Fibroblast of peridontal ligament (primary cell): ENCODE results near the gene WDPCP.
A peak's percentile ranks its signal among the peaks of the same experiment; 100 is the strongest.
"Not testable (repeated sequence)": the region's sequence is repeated elsewhere in the genome, so short reads cannot be mapped to it uniquely, and the experiment has no call there.

Experiments
- DNase-seq: peaks from one replicate; pipeline ENCODE4 v3.0.0-alpha.2; 2010; ENCODE audit errors: extremely low read depth

The WDPCP gene

DNA sequence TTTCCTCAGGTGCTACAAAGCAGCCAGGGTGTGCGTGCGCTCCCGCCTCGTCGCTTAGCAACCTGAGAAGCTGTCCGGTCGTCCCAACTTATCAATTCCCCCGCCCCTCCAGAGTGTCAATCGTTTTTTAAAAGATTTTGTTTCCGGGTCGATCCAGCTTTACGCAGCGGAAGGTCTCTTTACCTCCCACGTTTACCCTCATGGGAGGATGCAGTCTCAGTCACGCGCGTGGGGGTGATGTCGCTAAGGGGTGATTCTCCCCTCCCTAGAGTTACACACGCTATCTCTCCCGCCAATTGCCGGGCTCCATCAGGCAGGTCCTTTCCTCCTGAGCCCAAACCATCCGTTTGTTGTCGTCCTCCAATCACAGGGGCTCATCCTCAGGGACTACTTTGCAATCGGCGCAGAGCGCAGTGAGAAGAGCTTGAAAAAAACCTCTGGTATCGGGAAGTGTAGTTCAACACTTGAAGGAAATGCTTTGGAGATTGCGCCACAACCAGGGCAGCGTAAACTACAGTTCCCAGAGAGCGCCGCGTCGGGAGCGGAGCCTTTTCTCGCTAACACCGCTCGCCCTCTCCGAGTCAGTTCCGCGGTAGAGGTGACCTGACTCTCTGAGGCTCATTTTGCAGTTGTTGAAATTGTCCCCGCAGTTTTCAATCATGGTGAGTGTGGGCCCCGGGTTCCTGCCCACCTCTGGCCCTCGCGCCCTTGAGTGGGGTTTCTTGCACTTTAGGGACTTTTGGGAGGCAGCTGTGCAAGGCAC, at the start of gene WDPCP, which contains the start of gene MDH1:
Gene WDPCP, minus strand, starts transcription at position 93 of the 763 bp plus-strand sequence. CDS start 206 bp downstream, outside the sequence.
Gene MDH1, plus strand, starts transcription at position 579 of the 763 bp plus-strand sequence. Its CDS starts 81 bp downstream, at position 660.
- peak; percentile 99 for DNase-seq

GRCh38 chr2:63632382-63632781, 44.1 kb upstream of the WDPCP start:
- no peak for DNase-seq

DNA sequence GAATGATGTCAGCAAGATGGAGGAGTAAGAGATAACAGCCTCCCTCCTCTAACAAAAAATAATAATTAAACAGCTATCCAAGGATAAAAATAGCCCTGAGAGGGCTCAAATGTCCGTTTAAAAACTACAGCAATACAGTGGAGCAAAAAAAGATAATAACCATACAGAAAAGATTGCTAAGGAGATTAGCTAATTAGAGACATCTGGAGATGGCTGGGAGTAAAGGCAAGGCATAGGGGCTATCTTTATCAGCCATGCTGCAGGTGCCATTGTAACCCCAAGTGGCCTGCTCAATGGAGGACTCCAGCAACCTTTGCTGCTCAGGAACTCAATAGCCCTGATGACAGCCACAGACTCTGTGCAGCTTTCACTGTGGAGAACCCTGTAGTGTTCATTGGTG, 43.2 kb upstream of the WDPCP start:
- DNase-seq: no peak

GRCh38 chr2:63628403-63628942, 40.2 kb upstream of the WDPCP start:
- DNase-seq: no peak

GRCh38 chr2:63627866-63628265, 39.6 kb upstream of the WDPCP start:
- no peak for DNase-seq

GRCh38 chr2:63623763-63624162, 35.5 kb upstream of the WDPCP start:
- not testable (repeated sequence) for DNase-seq

DNA sequence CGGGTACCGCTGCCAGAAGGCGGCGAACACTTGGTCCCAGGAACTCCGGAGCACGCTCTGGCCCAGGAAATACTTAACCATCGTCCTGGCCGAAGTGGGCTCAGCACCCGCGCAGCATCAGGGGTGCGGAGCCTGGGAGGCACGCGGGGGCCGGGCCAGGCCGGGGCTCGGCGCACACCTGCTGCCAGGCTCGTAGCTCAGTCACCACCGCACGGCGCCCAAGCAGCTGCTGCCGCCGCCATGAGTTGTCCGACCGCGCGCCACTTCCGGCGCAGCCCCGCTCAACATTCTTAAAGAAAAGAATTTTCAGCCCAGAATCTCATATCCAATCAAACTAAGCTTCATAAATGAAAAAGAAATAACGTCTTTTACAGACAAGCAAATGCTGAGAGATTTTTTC, 34.5 kb upstream of the WDPCP start:
- DNase-seq: no peak

DNA sequence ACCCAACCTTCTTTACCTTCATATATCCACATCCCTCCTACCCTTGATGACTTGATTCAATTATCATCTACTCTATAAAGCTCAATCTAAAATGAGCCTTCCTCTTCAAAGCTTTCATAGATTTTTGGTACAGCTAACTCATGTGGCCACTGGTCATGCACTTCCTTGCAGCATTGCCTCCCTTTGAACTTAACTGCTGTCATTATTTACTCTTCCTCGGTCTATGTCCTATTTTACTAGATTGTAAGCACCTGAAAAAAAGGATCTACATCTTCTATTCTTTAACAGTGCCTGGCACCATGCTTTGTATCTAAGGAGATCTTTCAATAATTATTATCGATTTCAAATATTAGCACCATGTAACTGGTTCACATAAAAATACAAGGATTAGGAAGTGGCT, 31.1 kb upstream of the WDPCP start:
- DNase-seq: no peak

GRCh38 chr2:63617366-63617765, 29.1 kb upstream of the WDPCP start:
- DNase-seq: no peak

GRCh38 chr2:63614983-63615945, 27.0 kb upstream of the WDPCP start:
- no peak for DNase-seq

DNA sequence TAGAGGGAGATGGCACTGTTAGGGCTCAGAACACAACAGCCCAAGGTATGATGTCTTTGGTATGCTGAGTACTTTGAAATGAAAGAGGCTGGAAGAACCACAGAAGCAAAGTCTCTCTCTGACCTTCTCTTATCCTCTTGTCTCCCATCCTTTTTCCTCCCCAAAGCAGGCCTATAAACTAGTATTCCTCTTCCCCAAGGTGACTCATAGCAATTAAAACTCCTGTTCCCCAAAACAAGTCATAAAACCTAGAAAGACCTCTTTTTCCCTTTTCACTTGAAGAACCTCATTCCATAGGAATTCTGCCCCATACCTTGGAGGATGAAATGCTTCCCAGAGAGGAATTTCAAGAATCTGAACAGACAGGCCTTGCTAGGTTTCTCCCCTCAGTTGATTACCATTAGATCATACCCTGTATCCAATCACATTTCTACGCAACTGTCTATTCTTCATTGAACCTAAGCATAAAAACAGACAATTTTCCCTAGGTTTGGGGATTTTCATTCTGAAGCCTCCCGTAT, 26.2 kb upstream of the WDPCP start:
- DNase-seq: peak; percentile 6

DNA sequence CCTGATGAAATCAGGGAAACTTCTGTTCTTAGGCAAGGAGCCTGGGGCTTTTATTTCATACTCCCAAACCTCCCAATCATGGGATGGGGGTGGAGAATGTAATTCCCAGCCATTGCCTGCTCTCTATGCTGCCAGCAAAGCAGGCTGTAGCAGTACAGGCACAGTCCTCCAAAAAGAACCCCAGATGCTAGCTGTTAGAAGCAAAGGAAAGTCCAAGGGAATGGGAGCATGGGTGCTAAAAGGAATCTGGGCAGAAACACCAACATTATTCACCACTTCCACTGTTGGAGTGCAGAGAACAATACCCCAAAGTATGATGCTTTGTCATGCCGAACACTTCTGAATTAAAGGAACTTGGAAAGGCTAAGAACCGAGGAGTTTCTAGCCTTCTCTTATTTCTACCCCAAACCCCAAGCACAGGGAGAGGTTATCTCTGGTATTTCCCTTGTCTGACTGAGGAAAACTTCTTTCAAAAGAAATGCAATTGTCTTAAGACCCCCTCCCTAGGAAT, 25.2 kb upstream of the WDPCP start:
- DNase-seq: peak; percentile 28

GRCh38 chr2:63610525-63610924, 22.2 kb upstream of the WDPCP start:
- no peak for DNase-seq

DNA sequence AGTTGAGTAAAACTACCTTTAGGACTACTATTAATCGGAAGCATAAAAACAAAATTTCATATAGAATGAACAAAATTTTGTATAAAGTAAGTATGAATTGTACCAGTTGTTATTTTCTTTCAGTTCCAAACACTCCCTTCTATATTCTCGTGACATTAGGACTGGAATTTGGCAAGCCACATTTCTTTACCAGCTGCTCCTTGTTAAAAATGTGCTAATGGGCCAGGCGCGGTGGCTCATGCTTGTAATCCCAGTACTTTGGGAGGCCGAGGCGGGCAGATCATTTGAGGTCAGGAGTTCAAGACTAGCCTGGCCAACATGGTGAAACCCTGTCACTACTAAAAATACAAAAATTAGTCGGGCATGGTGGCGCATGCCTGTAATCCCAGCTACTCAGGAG, 20.6 kb upstream of the WDPCP start:
- DNase-seq: peak; percentile 37

DNA sequence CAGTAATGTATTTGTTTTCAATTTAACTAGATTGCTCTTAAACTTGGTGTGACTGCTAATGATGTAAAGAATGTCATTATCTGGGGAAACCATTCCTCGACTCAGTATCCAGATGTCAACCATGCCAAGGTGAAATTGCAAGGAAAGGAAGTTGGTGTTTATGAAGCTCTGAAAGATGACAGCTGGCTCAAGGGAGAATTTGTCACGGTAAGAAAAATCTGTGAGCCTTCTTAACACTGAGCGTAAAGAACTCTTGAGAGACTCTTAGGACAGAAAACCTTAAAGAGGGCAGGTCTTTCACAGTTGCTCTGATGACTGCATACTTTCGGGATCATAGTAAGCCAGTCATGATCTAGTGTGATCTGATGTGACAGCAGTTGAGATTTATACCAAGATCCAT, 16.4 kb upstream of the WDPCP start:
- DNase-seq: no peak

DNA sequence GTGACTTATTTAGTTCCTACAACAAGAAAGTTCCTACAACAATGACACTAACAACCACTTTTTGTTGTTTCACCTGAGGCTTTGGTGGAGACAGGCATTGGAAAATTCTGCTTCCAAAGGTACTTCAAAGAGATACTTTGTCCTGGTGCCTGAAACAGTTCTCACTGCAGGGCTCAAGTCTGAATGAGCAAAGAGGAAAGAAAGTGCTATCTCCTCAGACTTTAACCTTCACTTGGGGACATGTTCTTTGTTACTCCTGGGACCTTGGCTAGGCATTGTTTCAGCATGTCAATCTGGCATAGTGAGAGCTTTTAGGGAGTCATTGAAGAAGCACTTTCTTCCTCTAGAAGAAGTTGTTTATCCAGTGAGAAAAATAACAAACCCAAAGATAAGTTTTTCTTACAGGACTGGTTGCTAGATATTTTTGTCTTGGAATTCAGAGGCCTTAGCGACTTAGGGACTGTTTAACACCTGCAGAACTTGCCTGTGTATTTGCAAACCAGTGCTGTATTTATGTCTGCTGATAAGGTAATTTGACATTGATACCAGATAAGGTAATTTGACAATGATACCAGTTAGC, 12.7 kb upstream of the WDPCP start:
- DNase-seq: no peak

GRCh38 chr2:63598981-63599380, 10.7 kb upstream of the WDPCP start:
- no peak for DNase-seq

DNA sequence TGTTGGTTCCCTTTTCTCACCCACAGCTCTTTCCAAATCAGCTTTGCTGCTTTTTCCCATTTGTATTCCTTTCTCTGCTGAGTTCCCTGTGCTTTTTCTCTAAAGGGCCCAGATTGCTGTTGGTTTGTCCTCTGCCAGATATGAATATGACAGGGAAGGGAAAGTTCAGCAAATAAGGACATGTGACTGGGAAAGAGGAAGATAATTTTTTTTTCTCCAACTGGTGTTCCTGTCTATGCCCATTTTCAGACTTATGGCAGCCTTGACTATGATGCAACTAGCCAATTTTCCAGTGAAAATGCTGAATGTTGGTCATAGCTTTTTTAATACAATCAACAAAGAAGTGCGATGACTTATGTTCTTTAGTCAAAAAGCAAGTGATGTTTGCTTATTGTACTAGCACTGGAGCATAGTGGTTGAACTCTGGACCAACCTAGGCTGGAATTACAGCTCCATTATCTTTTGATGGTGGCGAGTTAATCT, 8.2 kb upstream of the WDPCP start:
- DNase-seq: no peak

DNA sequence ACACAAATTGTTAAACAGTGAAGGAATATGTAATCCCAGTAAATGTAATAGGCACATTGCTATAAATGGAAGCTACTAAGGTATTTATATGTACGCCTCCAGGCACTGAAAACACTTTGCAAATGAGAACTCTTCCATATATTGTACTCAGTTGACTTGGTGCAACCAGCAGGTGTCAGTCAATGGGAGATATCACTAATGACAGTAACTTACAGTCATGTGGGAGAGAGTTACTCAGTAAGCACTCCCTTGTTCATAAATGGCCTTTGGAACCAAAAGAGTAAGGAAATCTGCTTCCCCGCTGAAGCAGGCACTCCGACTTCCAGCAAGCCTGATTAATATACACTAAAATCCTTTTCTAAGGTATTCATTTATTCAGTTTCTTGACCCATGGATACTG, 6.4 kb upstream of the WDPCP start:
- no peak for DNase-seq

- DNase-seq: no peak
Observed at GRCh38 chr2:63591566-63592175, 3.4 kb upstream of the WDPCP start.
